ENCODE data around the gene CLMP.

CLMP gene

GRCh38 chr11:123173856-123174186 lies 21.2 kb downstream of the CLMP start:
- Histone ChIP-seq H3K9me3 (ENCODE audit: low read length) (no peaks in the 10 kb centered on the region), H3K27me3 (ENCODE audit: insufficient read depth, low read length) (no peaks in the 10 kb centered on the region), H3K4me1 (ENCODE audit: insufficient read depth, low read length, severe bottlenecking) (no peaks in the 10 kb centered on the region), H3K9ac (ENCODE audit: low read length) (no peak overlapping the region), H4K20me1 (ENCODE audit: insufficient read depth, low read length) (no peaks in the 10 kb centered on the region), H3K36me3 (ENCODE audit: insufficient read depth, low read length) (no peaks in the 10 kb centered on the region), H3K4me2 (ENCODE audit: low read length) (no peak overlapping the region), H3K9me2 (ENCODE audit: low read depth, low read length) (no peaks in the 10 kb centered on the region), H2AFZ (ENCODE audit: low read length) (no peak overlapping the region), H3K27ac (ENCODE audit: low read depth, low read length, poor library complexity, severe bottlenecking) (no peak overlapping the region), H3K79me2 (ENCODE audit: insufficient read depth, low read length) (no peaks in the 10 kb centered on the region), H3K4me3 (ENCODE audit: low read depth, low read length, poor library complexity, severe bottlenecking) (no peak overlapping the region), H3F3A (ENCODE audit: insufficient read depth, low read length) (no peaks in the 10 kb centered on the region)
- TF ChIP-seq CTCF (IDR thresholded peaks at IDR 0.05; ENCODE audit: low read length) (no peak), EZH2 (IDR thresholded peaks at IDR 0.05; ENCODE audit: borderline replicate concordance, low read length) (no peak)

- no peaks in the 10 kb centered on the region for H3K9me2 ChIP-seq (ENCODE audit: low read depth, low read length)
- H4K20me1 ChIP-seq (ENCODE audit: insufficient read depth, low read length): no peaks in the 10 kb centered on the region
- H3K9ac ChIP-seq (ENCODE audit: low read length): no peak overlapping the region
- no peaks in the 10 kb centered on the region for H3K36me3 ChIP-seq (ENCODE audit: insufficient read depth, low read length)
- no peak overlapping the region for H3K27ac ChIP-seq (ENCODE audit: low read depth, low read length, poor library complexity, severe bottlenecking)
- H3K9me3 ChIP-seq (ENCODE audit: low read length): no peaks in the 10 kb centered on the region
- H3F3A ChIP-seq (ENCODE audit: insufficient read depth, low read length): no peaks in the 10 kb centered on the region
- H3K79me2 ChIP-seq (ENCODE audit: insufficient read depth, low read length): no peaks in the 10 kb centered on the region
- no peaks in the 10 kb centered on the region for H3K4me1 ChIP-seq (ENCODE audit: insufficient read depth, low read length, severe bottlenecking)
- no peak overlapping the region for H3K4me2 ChIP-seq (ENCODE audit: low read length)
- no peaks in the 10 kb centered on the region for H3K27me3 ChIP-seq (ENCODE audit: insufficient read depth, low read length)
- no peak overlapping the region for H2AFZ ChIP-seq (ENCODE audit: low read length)
- no peak overlapping the region for H3K4me3 ChIP-seq (ENCODE audit: low read depth, low read length, poor library complexity, severe bottlenecking)
- TF ChIP-seq CTCF (IDR thresholded peaks at IDR 0.05; ENCODE audit: low read length): no peak
- TF ChIP-seq EZH2 (IDR thresholded peaks at IDR 0.05; ENCODE audit: borderline replicate concordance, low read length): no peak
Observed at GRCh38 chr11:123173040-123173855, 21.8 kb downstream of the CLMP start.

GRCh38 chr11:123170929-123171328 lies 24.1 kb downstream of the CLMP start:
- Histone ChIP-seq H3K9ac (ENCODE audit: low read length) (no peak overlapping the region), H3K27me3 (ENCODE audit: insufficient read depth, low read length) (no peaks in the 10 kb centered on the region), H3F3A (ENCODE audit: insufficient read depth, low read length) (no peaks in the 10 kb centered on the region), H3K27ac (ENCODE audit: low read depth, low read length, poor library complexity, severe bottlenecking) (no peak overlapping the region), H3K36me3 (ENCODE audit: insufficient read depth, low read length) (no peaks in the 10 kb centered on the region), H4K20me1 (ENCODE audit: insufficient read depth, low read length) (no peaks in the 10 kb centered on the region), H2AFZ (ENCODE audit: low read length) (no peak overlapping the region), H3K9me2 (ENCODE audit: low read depth, low read length) (no peaks in the 10 kb centered on the region), H3K4me1 (ENCODE audit: insufficient read depth, low read length, severe bottlenecking) (no peaks in the 10 kb centered on the region), H3K4me3 (ENCODE audit: low read depth, low read length, poor library complexity, severe bottlenecking) (no peak overlapping the region), H3K9me3 (ENCODE audit: low read length) (no peaks in the 10 kb centered on the region), H3K4me2 (ENCODE audit: low read length) (no peak overlapping the region), H3K79me2 (ENCODE audit: insufficient read depth, low read length) (no peaks in the 10 kb centered on the region)
- TF ChIP-seq EZH2 (IDR thresholded peaks at IDR 0.05; ENCODE audit: borderline replicate concordance, low read length) (no peak), CTCF (IDR thresholded peaks at IDR 0.05; ENCODE audit: low read length) (no peak)
